HCT116 (cell line): ENCODE measurements around the gene HORMAD2.

Experiments used
- CEBPB ChIP-seq: IDR thresholded peaks from 2 replicates; pipeline ENCODE4 v1.6.1; 2012; ENCODE audit warnings: low read depth
- EZH2 ChIP-seq: fragments of 200-600 bp; sonication (generic); IDR thresholded peaks from 2 replicates; pipeline ENCODE4 v1.6.1; 2017; ENCODE audit warnings: antibody characterized with exemption, mixed run types
- EZH2phosphoT487 ChIP-seq: fragments of 200-600 bp; IDR thresholded peaks from 2 replicates; pipeline ENCODE4 v1.6.1; 2018; ENCODE audit warnings: antibody characterized with exemption, borderline replicate concordance
- POLR2A ChIP-seq: IDR thresholded peaks from 2 replicates; pipeline ENCODE4 v1.7.0; 2011; ENCODE audit warnings: borderline replicate concordance; ENCODE audit not compliant: insufficient read depth, insufficient read length; ENCODE audit errors: extremely low read depth
- POLR2AphosphoS5 ChIP-seq: IDR thresholded peaks from 2 replicates; pipeline ENCODE4 v1.6.1; 2011; ENCODE audit warnings: mild to moderate bottlenecking, low read depth, low read length, moderate library complexity
- SIN3A ChIP-seq: IDR thresholded peaks from 2 replicates; pipeline ENCODE4 v1.6.1; 2012; ENCODE audit warnings: low read depth
- SP1 ChIP-seq: IDR thresholded peaks from 2 replicates; pipeline ENCODE4 v1.6.1; 2012; ENCODE audit warnings: low read depth
- YY1 ChIP-seq: IDR thresholded peaks from 2 replicates; pipeline ENCODE4 v1.6.1; 2011; ENCODE audit warnings: low read length, low read depth, moderate library complexity, mild to moderate bottlenecking; ENCODE audit not compliant: insufficient replicate concordance; ENCODE audit errors: extremely low read depth
- ZFX ChIP-seq: fragments of 450-650 bp; IDR thresholded peaks from 2 replicates; pipeline ENCODE4 v1.6.1; 2017
- TF ChIP-seq, protein P1 (sequence below), 3 experiments: fragments of 200-600 bp in 1 of 3; sonication (generic) in 1 of 3; IDR thresholded peaks in 2 of 3; conservative IDR thresholded peaks in 1 of 3; 2 replicates each; pipeline ENCODE4 v1.5.1; 2012 to 2017; ENCODE audit warnings: low read depth in 2 of 3, low read length in 2 of 3, antibody characterized with exemption in 1 of 3, borderline replicate concordance in 1 of 3, control low read depth in 1 of 3, mild to moderate bottlenecking in 1 of 3, mixed read lengths in 1 of 3, mixed run types in 1 of 3, moderate library complexity in 1 of 3; ENCODE audit not compliant: insufficient read depth in 1 of 3
- TF ChIP-seq, protein P2 (sequence below): IDR thresholded peaks from 2 replicates; pipeline ENCODE4 v1.6.1; 2012

DNA sequence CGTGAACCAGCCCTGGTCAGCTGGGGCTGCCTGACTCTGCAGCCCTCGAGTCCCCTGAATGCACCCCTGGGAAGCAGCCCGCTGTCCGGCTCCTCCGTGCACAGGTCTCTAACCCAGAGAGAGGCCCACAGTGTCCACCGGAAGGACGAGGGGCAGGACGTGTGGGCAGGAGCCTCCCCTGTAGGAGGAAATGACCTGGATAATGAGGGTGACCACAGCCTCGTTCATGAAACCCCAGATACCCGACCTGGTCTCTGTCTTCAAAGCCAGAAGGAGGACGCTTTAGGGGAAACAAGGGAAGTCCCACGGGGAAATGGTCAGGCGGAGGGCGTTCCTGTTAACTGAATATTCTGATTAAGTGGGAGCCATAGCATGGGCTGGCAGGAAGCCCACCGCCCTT is 143.0 kb downstream of the HORMAD2 start:
- TF ChIP-seq, protein P1, sequence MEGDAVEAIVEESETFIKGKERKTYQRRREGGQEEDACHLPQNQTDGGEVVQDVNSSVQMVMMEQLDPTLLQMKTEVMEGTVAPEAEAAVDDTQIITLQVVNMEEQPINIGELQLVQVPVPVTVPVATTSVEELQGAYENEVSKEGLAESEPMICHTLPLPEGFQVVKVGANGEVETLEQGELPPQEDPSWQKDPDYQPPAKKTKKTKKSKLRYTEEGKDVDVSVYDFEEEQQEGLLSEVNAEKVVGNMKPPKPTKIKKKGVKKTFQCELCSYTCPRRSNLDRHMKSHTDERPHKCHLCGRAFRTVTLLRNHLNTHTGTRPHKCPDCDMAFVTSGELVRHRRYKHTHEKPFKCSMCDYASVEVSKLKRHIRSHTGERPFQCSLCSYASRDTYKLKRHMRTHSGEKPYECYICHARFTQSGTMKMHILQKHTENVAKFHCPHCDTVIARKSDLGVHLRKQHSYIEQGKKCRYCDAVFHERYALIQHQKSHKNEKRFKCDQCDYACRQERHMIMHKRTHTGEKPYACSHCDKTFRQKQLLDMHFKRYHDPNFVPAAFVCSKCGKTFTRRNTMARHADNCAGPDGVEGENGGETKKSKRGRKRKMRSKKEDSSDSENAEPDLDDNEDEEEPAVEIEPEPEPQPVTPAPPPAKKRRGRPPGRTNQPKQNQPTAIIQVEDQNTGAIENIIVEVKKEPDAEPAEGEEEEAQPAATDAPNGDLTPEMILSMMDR (IDR thresholded peaks at IDR 0.05 in 2 of 3, conservative IDR thresholded peaks at IDR 0.05 in 1 of 3; ENCODE audit: borderline replicate concordance in 1 of 3, insufficient read depth in 1 of 3, low read depth in 2 of 3, low read length in 2 of 3): no peak
- TF ChIP-seq POLR2A (no peak), SIN3A (no peak), YY1 (no peak), CEBPB (no peak), SP1 (no peak), POLR2AphosphoS5 (no peak), EZH2 (no peak), EZH2phosphoT487 (no peak), ZFX (no peak)
- TF ChIP-seq, protein P2, sequence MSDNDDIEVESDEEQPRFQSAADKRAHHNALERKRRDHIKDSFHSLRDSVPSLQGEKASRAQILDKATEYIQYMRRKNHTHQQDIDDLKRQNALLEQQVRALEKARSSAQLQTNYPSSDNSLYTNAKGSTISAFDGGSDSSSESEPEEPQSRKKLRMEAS: no peak
